ENCODE results near the gene SELENOH.

The SELENOH gene

GRCh38 chr11:57751176-57751575 lies 9.9 kb downstream of the SELENOH start:
- no peak for DNase-seq

- DNase-seq: no peak
Observed at GRCh38 chr11:57751676-57752253, 10.5 kb downstream of the SELENOH start, which contains the start of gene BTBD18. TSS of gene BTBD18 (minus strand) at chr11:57751819. CDS start at chr11:57751188, 631 bp downstream.

DNA sequence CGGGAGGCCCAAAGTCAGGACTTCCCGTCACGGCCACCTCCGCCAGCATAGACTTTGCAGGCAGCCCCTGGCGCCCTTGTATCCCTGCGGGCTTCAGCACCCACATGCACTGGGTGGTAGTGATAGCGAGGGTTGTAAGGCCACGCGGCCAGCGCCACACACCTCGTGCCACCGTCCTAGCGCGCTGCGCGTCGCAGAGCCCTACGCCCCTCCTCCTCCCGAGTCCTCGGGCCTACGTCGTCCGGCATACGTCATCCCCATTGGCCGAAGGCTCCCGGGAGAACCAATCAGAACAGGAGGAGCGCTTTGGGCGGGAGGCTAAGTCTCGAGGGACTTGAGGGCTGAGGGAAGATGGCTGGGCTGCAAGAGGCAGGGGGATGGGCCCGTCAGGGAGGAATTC lies 11.7 kb downstream of the SELENOH start:
- no peak for DNase-seq

- DNase-seq: no peak
Observed at GRCh38 chr11:57758174-57758573, 16.9 kb downstream of the SELENOH start.

- no peak for DNase-seq
Observed at GRCh38 chr11:57761301-57762234, 20.3 kb downstream of the SELENOH start, which contains the start of gene CTNND1. TSS of gene CTNND1 (plus strand) at chr11:57761802. CDS start at chr11:57791479, 29,677 bp downstream.

DNA sequence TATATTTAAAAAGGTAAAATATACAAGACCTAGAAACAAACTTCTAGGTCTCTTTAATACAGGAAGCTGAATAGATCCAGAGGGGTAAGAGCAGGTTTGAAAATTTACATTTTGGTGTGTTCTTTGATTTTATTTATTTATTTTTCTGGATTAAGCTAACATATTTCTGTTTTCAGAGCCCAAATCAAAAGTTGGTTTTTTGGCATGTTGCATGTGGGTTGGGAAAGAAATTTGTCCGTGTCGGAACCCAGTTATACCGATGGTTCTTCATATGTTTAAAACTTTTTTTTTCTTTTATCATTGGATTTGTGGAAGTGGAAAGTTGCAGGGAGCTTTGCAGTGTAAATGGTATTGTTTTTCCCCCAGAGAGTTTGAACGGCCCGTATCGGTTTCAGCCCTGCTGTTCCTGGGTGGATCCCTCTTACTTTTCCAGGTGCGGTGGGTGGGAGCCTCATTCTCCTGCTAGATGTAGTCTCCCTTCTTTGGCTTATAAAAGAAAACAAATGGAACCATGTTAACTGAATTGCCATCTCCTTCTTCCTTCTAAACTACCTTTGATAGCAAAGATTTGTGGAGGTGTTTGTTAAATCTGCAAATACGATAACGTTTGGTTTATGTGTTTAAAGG lies 21.1 kb downstream of the SELENOH start:
- no peak for DNase-seq

- DNase-seq: no peak
Observed at GRCh38 chr11:57763568-57763967, 22.3 kb downstream of the SELENOH start.

GRCh38 chr11:57764021-57764420 lies 22.7 kb downstream of the SELENOH start:
- no peak for DNase-seq

- no peak for DNase-seq
Observed at GRCh38 chr11:57764566-57764965, 23.3 kb downstream of the SELENOH start.

GRCh38 chr11:57764972-57765371 lies 23.7 kb downstream of the SELENOH start:
- DNase-seq: no peak

DNA sequence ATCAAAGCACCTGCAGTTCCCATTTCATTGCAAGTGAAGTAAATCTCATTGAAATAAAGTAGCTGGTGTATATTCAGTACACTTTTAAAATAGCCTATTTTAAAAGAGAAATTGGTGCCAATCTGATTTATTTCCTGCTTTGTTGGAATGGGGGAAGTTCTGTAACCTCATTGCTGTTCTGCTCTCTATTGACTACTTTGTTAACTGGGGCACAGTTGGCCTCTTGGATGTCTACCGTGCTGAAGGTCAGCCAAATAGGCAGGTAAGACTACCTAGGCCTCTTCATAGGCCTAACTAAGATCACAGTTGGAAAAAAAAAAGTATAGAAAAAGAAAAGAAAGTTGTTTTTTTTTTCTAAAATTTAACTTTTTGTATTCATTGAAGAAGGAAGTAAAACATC lies 29.5 kb downstream of the SELENOH start:
- no peak for DNase-seq

DNA sequence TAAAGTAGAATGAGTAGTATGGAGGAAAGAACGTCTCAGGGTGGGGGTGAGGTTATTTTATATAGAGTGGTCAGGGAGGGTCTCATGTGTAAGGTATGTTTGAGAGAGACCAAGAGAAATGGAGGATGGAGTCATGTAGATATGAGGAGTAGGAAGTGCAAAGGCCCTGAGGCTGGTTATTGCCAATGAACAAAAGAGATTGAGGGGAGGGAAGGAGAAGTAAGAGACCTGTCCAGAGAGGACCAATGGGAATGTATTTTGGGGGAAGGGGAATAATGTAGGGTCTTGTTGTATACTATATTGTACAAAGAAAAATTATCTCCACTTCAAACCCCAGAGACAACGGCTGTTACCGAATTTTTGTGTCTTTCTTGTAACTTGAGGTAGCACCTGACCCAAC lies 30.1 kb downstream of the SELENOH start:
- DNase-seq: no peak

- DNase-seq: no peak
Observed at GRCh38 chr11:57772562-57772961, 31.3 kb downstream of the SELENOH start.

DNA sequence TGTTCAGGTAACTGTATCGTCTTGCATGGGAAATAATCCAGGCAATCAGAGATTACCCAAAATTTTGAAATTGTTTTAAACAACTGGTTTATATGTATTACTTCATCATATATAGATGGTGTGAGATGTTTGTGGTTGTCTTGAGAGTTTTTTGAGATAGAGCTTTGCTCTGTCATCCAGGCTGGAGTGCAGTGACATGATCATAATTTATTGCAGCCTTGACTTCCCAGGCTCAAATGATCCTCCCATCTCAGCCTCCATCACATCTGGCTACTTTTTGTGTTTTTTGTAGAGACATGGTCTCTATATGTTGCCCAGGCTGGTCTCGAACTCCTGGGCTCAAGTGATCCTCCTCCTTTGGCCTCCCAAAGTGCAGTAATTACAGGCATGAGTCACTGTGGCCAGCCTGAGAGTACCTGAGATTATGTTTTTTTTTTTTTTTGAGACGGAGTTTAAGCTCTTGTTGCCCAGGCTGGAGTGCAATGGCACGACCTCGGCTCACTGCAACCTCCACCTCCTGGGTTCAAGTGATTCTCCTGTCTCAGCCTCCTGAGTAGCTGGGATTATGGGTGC lies 31.8 kb downstream of the SELENOH start:
- DNase-seq: no peak

- no peak for DNase-seq
Observed at GRCh38 chr11:57775491-57775890, 34.2 kb downstream of the SELENOH start.

GRCh38 chr11:57776031-57776521 lies 34.8 kb downstream of the SELENOH start:
- no peak for DNase-seq

GRCh38 chr11:57776577-57777210 lies 35.4 kb downstream of the SELENOH start:
- no peak for DNase-seq

DNA sequence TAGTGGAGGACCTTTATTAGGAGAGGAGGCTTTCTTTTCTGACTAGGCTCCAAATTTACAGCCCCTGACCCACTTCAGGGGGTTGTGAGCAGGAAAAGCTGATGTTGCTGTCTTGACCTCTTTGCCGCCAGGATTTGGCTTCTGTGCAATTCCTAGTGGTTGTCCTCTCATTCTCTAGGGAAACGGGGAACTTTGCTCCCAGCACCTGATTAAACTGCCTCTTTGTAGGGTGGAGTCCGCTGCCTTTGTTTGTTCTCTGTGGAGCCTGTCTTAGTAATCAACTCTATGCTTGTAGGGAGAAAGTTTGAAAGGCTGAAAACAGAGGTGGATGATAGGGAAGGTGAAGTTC lies 36.7 kb downstream of the SELENOH start:
- no peak for DNase-seq

DNA sequence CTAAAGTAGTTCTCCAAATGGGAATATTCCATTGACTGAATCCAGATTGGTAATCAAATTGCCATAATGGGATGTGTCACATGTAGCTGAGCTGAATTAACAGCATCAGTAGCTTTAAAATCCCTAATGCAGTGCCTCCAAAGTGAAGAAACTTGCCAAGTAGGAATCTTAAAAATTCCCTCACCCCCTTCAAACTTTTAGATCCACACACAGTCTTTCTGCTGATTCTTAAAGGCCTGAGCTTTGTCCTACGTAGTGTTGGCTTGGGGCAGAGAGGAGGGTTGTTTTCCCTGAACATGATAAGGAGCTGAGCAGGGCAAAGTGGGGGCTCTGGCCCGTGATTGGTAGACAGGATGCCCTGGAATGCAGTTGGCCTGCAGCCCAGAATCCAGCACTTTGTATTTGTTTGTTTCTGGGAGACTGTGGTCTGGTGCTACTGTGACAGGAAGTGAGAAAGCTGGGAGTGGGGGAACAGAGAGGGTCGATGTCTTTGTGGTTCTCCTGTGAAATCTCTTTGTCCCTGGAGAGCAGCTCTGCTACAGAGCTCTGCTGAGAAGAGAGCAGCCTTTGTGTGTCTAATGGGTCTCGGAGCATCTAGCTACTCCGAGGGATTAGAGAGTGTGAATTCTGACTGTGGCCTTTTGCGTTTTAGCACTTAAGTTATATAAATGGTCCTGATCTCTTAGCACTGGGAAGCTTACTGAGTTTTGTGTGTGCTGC lies 37.2 kb downstream of the SELENOH start:
- DNase-seq: no peak

- DNase-seq: no peak
Observed at GRCh38 chr11:57779276-57779675, 38.0 kb downstream of the SELENOH start.

GRCh38 chr11:57781529-57781943 lies 40.2 kb downstream of the SELENOH start:
- no peak for DNase-seq

DNA sequence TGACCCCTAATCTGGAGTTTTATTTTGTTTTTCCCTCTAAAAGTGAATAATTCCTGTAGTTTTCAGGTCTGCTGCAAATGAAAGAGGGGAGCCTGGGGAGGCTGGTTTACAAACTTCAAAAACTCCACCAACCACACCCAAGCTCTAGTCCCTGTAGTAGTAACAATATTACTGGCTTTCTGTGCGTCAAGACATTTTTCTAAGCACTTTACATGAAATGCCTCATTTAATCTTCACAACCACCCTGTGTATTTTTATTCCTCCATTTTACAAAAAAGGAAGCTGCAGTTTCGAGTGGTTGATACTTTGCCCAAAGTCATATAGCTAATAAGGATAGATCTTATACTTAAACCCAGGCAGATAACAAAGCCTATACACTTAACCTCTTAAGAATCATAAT lies 43.8 kb downstream of the SELENOH start:
- no peak for DNase-seq
